Measurements from ENCODE around the gene ARV1. TPM values are rescaled to one million over a fixed set of nuclear protein-coding genes. Genes with fewer than 3 reads are reported as not detected.
A peak's percentile ranks its signal among the peaks of the same experiment; 100 is the strongest.

ARV1 gene
- total RNA-seq, 2 donors from 2014 or later = 12.3 to 20.4 TPM

GRCh38 chr1:231036416-231036815, 57.5 kb downstream of the ARV1 start:
- TF ChIP-seq CTCF (IDR thresholded peaks at IDR 0.05) = no peak
- Histone ChIP-seq H3K36me3 (no peaks in the 10 kb centered on the region), H3K4me3 (no peak overlapping the region), H3K27ac (no peak overlapping the region), H3K9me3 (no peaks in the 10 kb centered on the region), H3K4me1 (ENCODE audit: control insufficient read depth in 1 of 2, low read depth in 2 of 2) (peaks cover 8 to 21% of the 10 kb centered on the region in 2 donors), H3K27me3 (replicated peaks; ENCODE audit: insufficient read depth) (no peaks in the 10 kb centered on the region)
- DNase-seq (ENCODE audit: low spot score) (no peak), ATAC-seq (ENCODE audit: insufficient number of reproducible peaks, low FRiP score, low read depth) (no peak)

- no peak overlapping the region for H3K4me3 ChIP-seq
- H3K4me1 ChIP-seq (ENCODE audit: control insufficient read depth in 1 of 2, low read depth in 2 of 2) = peaks cover 8 to 21% of the 10 kb centered on the region in 2 donors
- TF ChIP-seq CTCF (IDR thresholded peaks at IDR 0.05) = no peak
- H3K27ac ChIP-seq = no peak overlapping the region
- DNase-seq (ENCODE audit: low spot score) (no peak), ATAC-seq (ENCODE audit: insufficient number of reproducible peaks, low FRiP score, low read depth) (no peak)
- H3K9me3 ChIP-seq = no peaks in the 10 kb centered on the region
- no peaks in the 10 kb centered on the region for H3K36me3 ChIP-seq
- no peaks in the 10 kb centered on the region for H3K27me3 ChIP-seq (replicated peaks; ENCODE audit: insufficient read depth)
These were observed 59.0 kb downstream of the ARV1 start for GRCh38 chr1:231037585-231038517.

DNA sequence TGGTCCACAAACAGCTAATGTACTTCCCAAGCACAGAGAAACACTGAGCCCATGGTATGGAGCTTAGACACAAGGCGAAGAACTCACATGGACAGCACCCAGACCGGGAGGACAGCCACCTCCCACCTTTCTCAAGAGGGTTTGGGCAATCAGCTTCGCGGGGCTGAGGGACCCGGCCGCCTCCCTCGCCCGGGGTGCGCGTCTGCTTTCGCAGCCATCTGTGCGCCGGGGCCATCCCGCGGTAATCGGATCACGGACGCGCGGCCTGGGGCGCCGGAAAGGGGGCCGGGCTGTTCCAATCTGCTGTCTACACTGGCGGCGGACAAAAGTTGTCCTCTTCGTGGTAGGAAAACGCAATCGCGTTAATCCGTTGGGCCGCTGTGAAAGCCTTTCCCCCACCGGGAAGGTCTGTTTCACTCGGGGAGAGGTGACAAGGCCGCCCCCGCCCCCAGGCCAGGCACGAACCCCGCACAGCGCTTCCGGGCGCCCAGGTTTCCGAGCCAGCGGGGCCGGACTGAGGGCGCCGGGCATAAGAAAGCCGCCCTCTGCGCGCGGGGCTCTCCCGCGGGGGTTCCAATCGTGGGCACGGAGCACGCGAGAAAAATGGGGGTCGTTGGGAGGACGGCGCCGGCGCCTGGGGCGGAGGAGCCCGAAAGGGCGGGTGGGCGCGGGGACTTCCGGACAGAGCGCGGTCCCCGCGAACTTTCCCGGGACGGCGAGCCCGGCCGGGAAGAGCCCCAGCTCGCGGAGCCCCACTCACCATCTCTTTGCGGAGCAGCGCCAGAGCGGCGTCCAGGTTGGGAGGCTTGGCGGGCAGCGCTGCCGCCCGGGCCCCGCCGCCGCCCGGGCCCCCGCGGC, 60.5 kb downstream of the ARV1 start:
- no peak for ATAC-seq (ENCODE audit: insufficient number of reproducible peaks, low FRiP score, low read depth)

DNA sequence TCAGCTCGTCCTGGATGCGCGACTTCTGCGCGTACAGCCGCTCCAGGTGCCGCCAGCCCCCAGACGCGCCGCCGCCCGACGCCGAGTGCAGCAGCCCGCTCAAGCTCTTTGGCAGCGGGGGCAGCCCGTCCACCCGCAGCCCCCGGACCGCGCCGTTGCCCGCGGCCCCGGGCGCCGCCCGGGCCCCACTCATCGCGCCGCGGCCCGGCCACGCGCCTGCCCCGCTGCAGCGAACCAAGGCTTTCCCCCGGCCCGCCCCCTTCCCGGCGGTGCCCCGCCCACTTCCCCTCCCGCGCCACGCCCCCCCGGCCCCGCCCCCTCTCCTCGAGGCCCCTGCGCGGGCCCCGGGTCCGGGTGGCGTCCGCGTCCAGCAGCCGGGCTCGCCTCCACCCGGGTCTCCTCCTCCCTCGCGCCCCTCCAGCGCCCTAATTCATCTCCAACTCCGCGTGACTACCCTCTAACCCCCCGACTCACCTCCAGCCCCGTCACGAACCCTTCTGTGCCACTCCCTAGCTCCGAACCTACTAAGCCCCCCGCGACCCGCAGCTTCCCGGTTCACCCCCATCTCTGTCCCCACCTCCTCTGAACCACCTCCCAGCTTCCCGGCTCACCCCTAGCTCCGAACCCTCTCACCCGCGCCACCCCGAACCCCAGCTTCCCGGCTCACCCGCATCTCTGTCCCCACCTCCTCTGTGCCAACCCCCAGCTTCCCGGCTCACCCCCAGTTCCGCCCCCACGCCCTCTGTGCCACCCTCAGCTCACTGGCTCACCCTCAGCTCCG, 61.3 kb downstream of the ARV1 start, which contains the start of gene FAM89A:
Gene FAM89A, minus strand, starts transcription at position 236 of the 781 bp plus-strand sequence. Its CDS starts 43 bp downstream, at position 193.
- DNase-seq (ENCODE audit: low spot score) (no peak), ATAC-seq (ENCODE audit: insufficient number of reproducible peaks, low FRiP score, low read depth) (no peak)
- TF ChIP-seq CTCF (IDR thresholded peaks at IDR 0.05) = no peak
- Histone ChIP-seq H3K27me3 (replicated peaks; ENCODE audit: insufficient read depth) (no peaks in the 10 kb centered on the region), H3K9me3 (no peaks in the 10 kb centered on the region), H3K27ac (no peak within 1 kb of the TSS), H3K4me1 (ENCODE audit: control insufficient read depth in 1 of 2, low read depth in 2 of 2) (peaks cover 8 to 21% of the 10 kb centered on the region in 2 donors), H3K4me3 (peak within 1 kb of the TSS; percentile 87), H3K36me3 (no peaks in the 10 kb centered on the region)

More for the DNA sequence above, 60.5 kb downstream of the ARV1 start:
- Histone ChIP-seq H3K27me3 (replicated peaks; ENCODE audit: insufficient read depth) (no peaks in the 10 kb centered on the region), H3K4me1 (ENCODE audit: control insufficient read depth in 1 of 2, low read depth in 2 of 2) (peaks cover 8 to 21% of the 10 kb centered on the region in 2 donors), H3K4me3 (peak overlapping the region; percentile 87), H3K9me3 (no peaks in the 10 kb centered on the region), H3K27ac (no peak overlapping the region), H3K36me3 (no peaks in the 10 kb centered on the region)
- TF ChIP-seq CTCF (IDR thresholded peaks at IDR 0.05) = no peak
- no peak for DNase-seq (ENCODE audit: low spot score)

All from thoracic aorta (tissue), 2 donors.